Lower lobe of right lung (tissue), 2 donors: Measurements from ENCODE around the gene SMIM13. TPM values are rescaled to one million over a fixed set of nuclear protein-coding genes. Genes with fewer than 3 reads are reported as not detected.

Experiments
- ATAC-seq, 2 donors: fragments of 200-7000 bp; cut with Tn5 transposase; one replicate each; pipeline ENCODE4 v1.9.1; 2020 to 2022; ENCODE audit warnings: mild to moderate bottlenecking in 2 of 2, moderate library complexity in 2 of 2
- DNase-seq: peaks from one replicate; pipeline ENCODE4 v3.0.0-alpha.2; 2020
- H3K27ac ChIP-seq: fragments of 200-600 bp; one replicate; pipeline ENCODE4 v1.8.0; 2022
- H3K27me3 ChIP-seq: fragments of 200-600 bp; one replicate; pipeline ENCODE4 v1.8.0; 2022; ENCODE audit warnings: low read depth
- H3K36me3 ChIP-seq: fragments of 200-600 bp; one replicate; pipeline ENCODE4 v1.8.0; 2022; ENCODE audit warnings: mild to moderate bottlenecking
- H3K4me1 ChIP-seq: fragments of 200-600 bp; one replicate; pipeline ENCODE4 v1.8.0; 2022
- H3K4me3 ChIP-seq: fragments of 200-600 bp; one replicate; pipeline ENCODE4 v1.8.0; 2022; ENCODE audit warnings: mild to moderate bottlenecking
- H3K9me3 ChIP-seq: fragments of 200-600 bp; one replicate; pipeline ENCODE4 v1.8.0; 2022
- intact Hi-C: fragments of 100-400 bp; cut with DNase I; formaldehyde crosslinking; loops from one replicate; pipeline ENCODE4 v1.11.0; 2022
- total RNA-seq: library from RNA; stranded (reverse); fragmentation: NEBNext Ultra II Directional; extraction: Animal tissue kit (Norgen Biotek cat#: 25700); gene quantifications from one replicate; pipeline ENCODE4 v1.2.1, GENCODE V29; 2021
- TF ChIP-seq, protein P1 (sequence below): fragments of 200-600 bp; IDR thresholded peaks from one replicate; pipeline ENCODE4 v1.8.0; 2022; ENCODE audit warnings: antibody characterized with exemption, mild to moderate bottlenecking
- donor health status: DM: no; HTN: yes; CAD: no; lungs with severe emphysema.

SMIM13 gene
- total RNA-seq, 1 donor from 2014 or later, result 7.9 TPM

DNA sequence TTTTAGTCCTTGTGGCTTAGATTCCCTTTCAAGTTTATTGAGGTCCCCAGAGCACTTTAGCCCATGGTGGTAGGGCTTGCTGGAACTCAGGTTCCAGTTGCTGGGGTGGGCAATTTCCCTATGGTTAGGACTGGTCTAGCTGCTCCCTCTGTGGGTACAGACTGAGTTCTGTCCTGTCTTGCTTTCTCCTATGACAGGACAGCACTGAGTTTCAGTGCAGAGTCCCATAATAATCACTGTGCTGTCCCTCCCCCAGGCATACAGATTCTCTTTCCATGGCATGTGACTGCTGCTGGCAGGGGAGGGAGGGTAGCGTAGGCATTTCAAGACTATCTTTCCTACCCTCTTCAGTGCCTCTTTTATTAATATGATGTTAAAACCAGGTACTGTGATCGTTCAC is 35.0 kb downstream of the SMIM13 start:
- Histone ChIP-seq H3K36me3 (no peaks in the 10 kb centered on the region), H3K4me1 (no peaks in the 10 kb centered on the region), H3K27ac (no peak overlapping the region), H3K9me3 (no peaks in the 10 kb centered on the region), H3K4me3 (no peak overlapping the region), H3K27me3 (no peaks in the 10 kb centered on the region)
- DNase-seq (no peak), ATAC-seq (no peak)
- intact Hi-C loops, result no loop called here
- TF ChIP-seq, protein P1, sequence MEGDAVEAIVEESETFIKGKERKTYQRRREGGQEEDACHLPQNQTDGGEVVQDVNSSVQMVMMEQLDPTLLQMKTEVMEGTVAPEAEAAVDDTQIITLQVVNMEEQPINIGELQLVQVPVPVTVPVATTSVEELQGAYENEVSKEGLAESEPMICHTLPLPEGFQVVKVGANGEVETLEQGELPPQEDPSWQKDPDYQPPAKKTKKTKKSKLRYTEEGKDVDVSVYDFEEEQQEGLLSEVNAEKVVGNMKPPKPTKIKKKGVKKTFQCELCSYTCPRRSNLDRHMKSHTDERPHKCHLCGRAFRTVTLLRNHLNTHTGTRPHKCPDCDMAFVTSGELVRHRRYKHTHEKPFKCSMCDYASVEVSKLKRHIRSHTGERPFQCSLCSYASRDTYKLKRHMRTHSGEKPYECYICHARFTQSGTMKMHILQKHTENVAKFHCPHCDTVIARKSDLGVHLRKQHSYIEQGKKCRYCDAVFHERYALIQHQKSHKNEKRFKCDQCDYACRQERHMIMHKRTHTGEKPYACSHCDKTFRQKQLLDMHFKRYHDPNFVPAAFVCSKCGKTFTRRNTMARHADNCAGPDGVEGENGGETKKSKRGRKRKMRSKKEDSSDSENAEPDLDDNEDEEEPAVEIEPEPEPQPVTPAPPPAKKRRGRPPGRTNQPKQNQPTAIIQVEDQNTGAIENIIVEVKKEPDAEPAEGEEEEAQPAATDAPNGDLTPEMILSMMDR, result no peak

DNA sequence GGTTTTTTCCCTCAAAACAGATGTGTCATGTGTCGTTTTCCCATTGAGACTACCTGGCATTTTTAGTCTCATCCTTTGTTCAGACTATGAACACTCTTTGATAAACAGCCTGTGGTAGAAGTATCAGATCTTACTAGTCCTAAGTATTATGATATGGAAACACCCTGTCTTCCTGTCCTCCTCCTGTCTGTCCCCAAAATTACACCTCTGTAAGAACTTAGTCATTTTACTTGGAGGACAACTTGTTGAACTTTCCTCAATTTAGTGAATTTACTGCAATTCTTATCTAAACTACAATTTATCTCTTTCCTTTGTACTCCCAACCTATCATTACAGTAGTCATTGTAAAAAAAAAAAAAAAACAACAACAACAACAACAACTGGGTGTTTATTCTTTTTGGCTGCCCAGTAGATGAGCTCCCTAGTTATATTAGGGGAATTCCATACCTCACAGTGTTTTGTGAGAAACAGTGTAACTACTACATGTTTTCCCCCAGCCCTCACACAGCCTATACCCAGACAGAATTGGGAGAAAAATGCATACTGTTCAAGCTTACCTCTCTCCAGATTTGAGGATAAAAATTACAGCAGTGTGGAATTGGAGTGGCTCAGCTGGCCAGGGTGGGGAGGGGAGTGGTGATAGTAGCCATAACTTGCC is 36.4 kb downstream of the SMIM13 start:
- Histone ChIP-seq H3K4me1 (no peaks in the 10 kb centered on the region), H3K27me3 (no peaks in the 10 kb centered on the region), H3K36me3 (peaks cover 8% of the 10 kb centered on the region), H3K9me3 (no peaks in the 10 kb centered on the region), H3K4me3 (no peak overlapping the region), H3K27ac (no peak overlapping the region)
- DNase-seq (no peak), ATAC-seq (no peak)
- TF ChIP-seq, protein P1, result no peak
- intact Hi-C loops, result no loop called here

DNA sequence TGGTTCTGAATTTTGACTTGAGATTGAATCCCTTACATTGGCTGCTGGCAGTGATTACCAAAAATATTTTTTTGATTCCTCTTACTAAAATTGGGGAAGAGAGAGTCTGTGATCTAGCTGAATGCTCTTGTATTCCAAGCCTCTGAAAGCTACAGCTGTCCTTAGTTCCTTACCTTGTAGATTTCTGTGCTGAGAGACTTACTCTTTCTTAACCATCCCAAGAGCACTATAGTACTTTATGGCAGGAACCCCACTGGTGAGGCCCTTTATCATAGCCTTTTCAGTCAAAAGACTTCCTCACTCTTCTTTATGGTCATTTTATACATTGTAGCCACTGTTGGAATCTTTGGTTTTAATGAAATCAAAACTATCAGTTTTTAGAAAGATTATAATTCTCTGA is 37.0 kb downstream of the SMIM13 start:
- intact Hi-C loops, result no loop called here
- DNase-seq (no peak), ATAC-seq (no peak)
- Histone ChIP-seq H3K27me3 (no peaks in the 10 kb centered on the region), H3K4me3 (no peak overlapping the region), H3K4me1 (no peaks in the 10 kb centered on the region), H3K36me3 (peaks cover 14% of the 10 kb centered on the region), H3K9me3 (no peaks in the 10 kb centered on the region), H3K27ac (no peak overlapping the region)
- TF ChIP-seq, protein P1, result no peak

DNA sequence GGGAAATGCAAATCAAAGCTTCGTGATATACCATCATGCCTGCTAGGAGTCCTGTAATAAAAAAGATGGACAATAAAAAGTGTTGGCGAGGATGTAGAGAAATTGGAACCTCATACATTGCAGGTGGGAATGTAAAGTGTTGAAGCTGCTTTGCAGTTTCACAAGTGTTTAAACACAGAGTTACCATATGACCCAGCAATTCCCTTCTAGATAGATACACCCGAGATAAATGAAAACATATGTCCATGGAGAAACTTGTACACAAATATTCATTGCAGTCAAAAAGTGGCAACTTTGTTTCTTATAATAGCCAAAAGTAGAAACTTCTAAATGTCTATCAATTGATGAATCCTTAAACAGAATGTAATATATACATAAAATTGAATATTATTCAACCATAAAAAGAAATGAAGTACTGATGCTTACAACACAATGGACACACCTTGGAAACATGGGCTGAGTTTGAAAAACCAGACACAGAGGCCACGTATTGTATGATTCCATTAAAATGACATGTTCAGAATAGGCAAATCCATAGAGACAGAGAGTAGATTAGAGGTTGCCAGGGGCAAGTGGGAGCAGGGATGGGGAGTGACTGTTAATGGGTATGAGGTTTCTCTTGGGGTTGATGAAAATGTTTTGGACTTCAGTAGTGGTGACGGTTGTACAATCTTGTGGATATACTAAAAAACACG is 38.7 kb downstream of the SMIM13 start:
- intact Hi-C loops, result no loop called here
- Histone ChIP-seq H3K9me3 (no peaks in the 10 kb centered on the region), H3K27me3 (no peaks in the 10 kb centered on the region), H3K27ac (no peak overlapping the region), H3K36me3 (peaks cover 14% of the 10 kb centered on the region), H3K4me1 (no peaks in the 10 kb centered on the region), H3K4me3 (no peak overlapping the region)
- no peak for DNase-seq
- TF ChIP-seq, protein P1, result no peak
- no peak for ATAC-seq

GRCh38 chr6:11133281-11133680 is 39.6 kb downstream of the SMIM13 start:
- H3K4me3 ChIP-seq, result no peak overlapping the region
- no peaks in the 10 kb centered on the region for H3K27me3 ChIP-seq
- ATAC-seq (no peak), DNase-seq (no peak)
- H3K9me3 ChIP-seq, result no peaks in the 10 kb centered on the region
- peaks cover 14% of the 10 kb centered on the region for H3K36me3 ChIP-seq
- H3K4me1 ChIP-seq, result no peaks in the 10 kb centered on the region
- intact Hi-C loops, result no loop called here
- no peak overlapping the region for H3K27ac ChIP-seq
- TF ChIP-seq, protein P1, result no peak
